B cell (primary cell): ENCODE measurements around the gene CYP2W1. TPM values are rescaled to one million over a fixed set of nuclear protein-coding genes. Genes with fewer than 3 reads are reported as not detected.

Experiments used
- ATAC-seq: fragments of 200-7000 bp; cut with Tn5 transposase; one replicate; pipeline ENCODE4 v1.10.0; 2021; ENCODE audit warnings: low read depth, mild to moderate bottlenecking, moderate number of reproducible peaks, moderate library complexity
- CTCF ChIA-PET: fragments of 350-600 bp; sonication (Branson Sonifier 250); formaldehyde crosslinking; loops from one replicate; lab custom pipeline; 2021; ENCODE audit warnings: antibody characterized with exemption, inconsistent platforms; lab: Charles Lee
- POLR2A ChIA-PET: fragments of 350-600 bp; sonication (Branson Sonifier 250); formaldehyde crosslinking; loops from one replicate; lab custom pipeline; 2021; ENCODE audit warnings: antibody characterized with exemption; lab: Charles Lee
- DNase-seq: peaks from one replicate; pipeline ENCODE4 v3.0.0; 2013
- H2AFZ ChIP-seq: 2 replicates; pipeline ENCODE4 v1.6.1; 2012; ENCODE audit warnings: mild to moderate bottlenecking, low read depth, low read length; ENCODE audit not compliant: insufficient read depth, poor library complexity, severe bottlenecking
- H3K27ac ChIP-seq, 2 donors: 1 replicate in 1 of 2; 2 replicates in 1 of 2; pipeline ENCODE4 v1.5.1; 2012 to 2013; ENCODE audit warnings: low read length in 2 of 2, mild to moderate bottlenecking in 2 of 2, moderate library complexity in 1 of 2
- H3K27me3 ChIP-seq, 4 experiments: fragments of 200-600 bp in 1 of 4; sonication (generic) in 1 of 4; replicated peaks in 1 of 4; 1 replicate in 2 of 4; 2 replicates in 2 of 4; pipeline versions ENCODE4 v1.6.1 to v1.7.0; 2013 to 2016; ENCODE audit warnings: low read length in 3 of 4, mild to moderate bottlenecking in 2 of 4, mixed read lengths in 1 of 4, moderate library complexity in 1 of 4; ENCODE audit not compliant: insufficient read depth in 4 of 4, control insufficient read depth in 3 of 4; ENCODE audit errors: control extremely low read depth in 1 of 4
- H3K36me3 ChIP-seq, 2 experiments: replicated peaks in 1 of 2; 1 replicate in 1 of 2; 2 replicates in 1 of 2; pipeline versions ENCODE4 v1.6.1 to v1.7.1; 2013; ENCODE audit warnings: low read length in 1 of 2; ENCODE audit not compliant: insufficient read depth in 2 of 2, control insufficient read depth in 1 of 2; ENCODE audit errors: control extremely low read depth in 1 of 2, extremely low read depth in 1 of 2
- H3K4me1 ChIP-seq, 2 donors: fragments of 200-600 bp in 1 of 2; sonication (generic) in 1 of 2; 1 replicate in 1 of 2; 2 replicates in 1 of 2; pipeline versions ENCODE4 v1.5.1 to v1.6.1; 2013 to 2017; ENCODE audit warnings: low read length in 2 of 2; ENCODE audit not compliant: control insufficient read depth in 2 of 2, insufficient read depth in 2 of 2
- H3K4me2 ChIP-seq: replicated peaks from 2 replicates; pipeline ENCODE3; 2012; ENCODE audit warnings: mild to moderate bottlenecking, low read depth, low read length; ENCODE audit not compliant: poor library complexity, severe bottlenecking
- H3K4me3 ChIP-seq, 5 experiments: fragments of 200-600 bp in 1 of 5; sonication (generic) in 1 of 5; 1 replicate in 3 of 5; 2 replicates in 2 of 5; pipeline versions ENCODE4 v1.5.1 to v1.7.0; 2011 to 2016; ENCODE audit warnings: low read length in 4 of 5, mild to moderate bottlenecking in 4 of 5, low read depth in 2 of 5, control low read depth in 1 of 5, moderate library complexity in 1 of 5; ENCODE audit not compliant: insufficient read depth in 1 of 5; ENCODE audit errors: control extremely low read depth in 1 of 5, extremely low read depth in 1 of 5
- H3K79me2 ChIP-seq: fragments of 200-600 bp; sonication (generic); one replicate; pipeline ENCODE4 v1.6.0; 2016; ENCODE audit warnings: low read length; ENCODE audit not compliant: control insufficient read depth, insufficient read depth
- H3K9ac ChIP-seq: fragments of 200-600 bp; sonication (generic); 2 replicates; pipeline ENCODE4 v1.6.1; 2017; ENCODE audit warnings: mild to moderate bottlenecking, low read length, moderate library complexity
- H3K9me3 ChIP-seq, 3 donors: one replicate each; pipeline versions ENCODE4 v1.6.1 to v1.7.1; 2013; ENCODE audit warnings: low read length in 2 of 3; ENCODE audit not compliant: control insufficient read depth in 2 of 3, insufficient read depth in 1 of 3; ENCODE audit errors: control extremely low read depth in 1 of 3
- H4K20me1 ChIP-seq: 2 replicates; pipeline ENCODE4 v1.6.0; 2012; ENCODE audit warnings: mild to moderate bottlenecking, low read length; ENCODE audit not compliant: insufficient read depth, control insufficient read depth, poor library complexity, severe bottlenecking
- H3K27ac Mint-ChIP-seq: one replicate; pipeline ENCODE4 v1.8.0; 2021; ENCODE audit warnings: mixed read lengths
- H3K27me3 Mint-ChIP-seq: one replicate; pipeline ENCODE4 v1.8.0; 2021; ENCODE audit warnings: mixed read lengths
- H3K4me1 Mint-ChIP-seq: one replicate; pipeline ENCODE4 v1.8.0; 2021; ENCODE audit warnings: mixed read lengths
- H3K4me3 Mint-ChIP-seq: one replicate; pipeline ENCODE4 v1.8.0; 2021; ENCODE audit warnings: mixed read lengths
- H3K9me3 Mint-ChIP-seq: one replicate; pipeline ENCODE4 v1.8.0; 2022; ENCODE audit warnings: mixed read lengths; ENCODE audit not compliant: insufficient read depth
- EZH2 ChIP-seq: IDR thresholded peaks from 2 replicates; pipeline ENCODE4 v1.6.1; 2012; ENCODE audit warnings: borderline replicate concordance, low read depth, mild to moderate bottlenecking, moderate library complexity, low read length; ENCODE audit not compliant: insufficient read depth, poor library complexity, severe bottlenecking
- WGBS: methylation state at CpG from one replicate; pipeline ENCODE4 v1.1.5; 2013; ENCODE audit warnings: missing lambda C conversion rate; ENCODE audit not compliant: insufficient coverage; 5-methylcytosine and 5-hydroxymethylcytosine counted together
- intact Hi-C: fragments of 100-400 bp; cut with micrococcal nuclease; formaldehyde crosslinking; loops from one replicate; pipeline ENCODE4 v1.10.0; 2022
- polyA plus RNA-seq: library from polyadenylated mRNA; depleted of rRNA; stranded (reverse); fragments of >200 nt; gene quantifications from 2 replicates; pipeline ENCODE4 v1.2.3, GENCODE V29; 2012
- total RNA-seq, 2 donors: library from RNA; stranded (reverse); fragments of 120-200 nt in 1 of 2; gene quantifications; 1 replicate in 1 of 2; 2 replicates in 1 of 2; pipeline versions ENCODE4 v1.2.3 to v1.2.4, GENCODE V29; 2013 to 2022
- TF ChIP-seq, protein P1 (sequence below): fragments of 200-600 bp; IDR thresholded peaks from one replicate; pipeline ENCODE4 v1.8.0; 2022; ENCODE audit warnings: antibody characterized with exemption, mild to moderate bottlenecking

Gene CYP2W1
- total and polyA plus RNA-seq, 2 donors (not counting 1 experiment from before 2014, with no cell fraction given): not detected

DNA sequence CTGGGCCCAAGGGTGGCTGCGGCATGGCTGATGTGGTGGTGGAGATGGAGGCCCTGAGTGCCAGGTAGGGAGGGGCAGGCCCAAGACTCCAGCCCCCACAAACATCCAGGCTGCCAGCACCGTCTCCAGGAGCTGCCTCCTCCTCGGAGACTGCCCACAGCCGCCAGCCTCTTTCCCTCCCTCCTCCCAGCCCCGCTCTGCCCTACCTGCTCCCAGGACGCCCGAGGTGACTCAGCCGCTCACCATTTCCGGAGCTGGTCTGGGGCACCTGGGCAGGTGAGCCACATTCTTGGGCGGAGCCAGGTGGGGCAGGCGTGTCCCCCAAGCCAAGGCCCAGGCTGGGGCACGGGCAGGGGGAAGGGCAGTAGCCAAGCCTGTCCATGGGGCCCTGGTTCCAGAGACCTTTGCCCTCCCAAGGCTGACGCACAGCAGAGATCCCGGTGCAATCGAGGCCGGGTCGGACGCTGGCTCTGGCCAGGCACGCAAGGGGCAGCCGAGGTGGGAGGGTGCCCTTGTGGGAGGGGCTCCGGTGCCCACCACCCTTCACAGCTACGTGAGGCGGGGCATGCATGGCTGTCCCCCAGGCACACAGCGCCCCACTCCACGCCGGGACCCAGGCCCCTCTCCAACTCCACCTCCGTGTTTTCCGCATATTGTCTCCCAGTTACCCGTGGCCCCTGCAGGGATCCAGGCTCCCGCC, 37.3 kb upstream of the CYP2W1 start:
- peaks cover 5% of the 10 kb centered on the region for H3K27me3 Mint-ChIP-seq
- TF ChIP-seq, protein P1, sequence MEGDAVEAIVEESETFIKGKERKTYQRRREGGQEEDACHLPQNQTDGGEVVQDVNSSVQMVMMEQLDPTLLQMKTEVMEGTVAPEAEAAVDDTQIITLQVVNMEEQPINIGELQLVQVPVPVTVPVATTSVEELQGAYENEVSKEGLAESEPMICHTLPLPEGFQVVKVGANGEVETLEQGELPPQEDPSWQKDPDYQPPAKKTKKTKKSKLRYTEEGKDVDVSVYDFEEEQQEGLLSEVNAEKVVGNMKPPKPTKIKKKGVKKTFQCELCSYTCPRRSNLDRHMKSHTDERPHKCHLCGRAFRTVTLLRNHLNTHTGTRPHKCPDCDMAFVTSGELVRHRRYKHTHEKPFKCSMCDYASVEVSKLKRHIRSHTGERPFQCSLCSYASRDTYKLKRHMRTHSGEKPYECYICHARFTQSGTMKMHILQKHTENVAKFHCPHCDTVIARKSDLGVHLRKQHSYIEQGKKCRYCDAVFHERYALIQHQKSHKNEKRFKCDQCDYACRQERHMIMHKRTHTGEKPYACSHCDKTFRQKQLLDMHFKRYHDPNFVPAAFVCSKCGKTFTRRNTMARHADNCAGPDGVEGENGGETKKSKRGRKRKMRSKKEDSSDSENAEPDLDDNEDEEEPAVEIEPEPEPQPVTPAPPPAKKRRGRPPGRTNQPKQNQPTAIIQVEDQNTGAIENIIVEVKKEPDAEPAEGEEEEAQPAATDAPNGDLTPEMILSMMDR: no peak
- TF ChIP-seq EZH2: no peak
- peaks cover 2% of the 10 kb centered on the region for H3K9me3 Mint-ChIP-seq
- H3K27ac ChIP-seq: no peak overlapping the region
- no peak overlapping the region for H3K4me3 Mint-ChIP-seq
- H2AFZ ChIP-seq: no peak overlapping the region
- no peak overlapping the region for H3K27ac Mint-ChIP-seq
- DNase-seq (no peak), ATAC-seq (no peak)
- 92% methylated on average over 29 of the region's 30 CpGs for WGBS
- ChIA-PET POLR2A (no interaction called here), CTCF (interaction anchor here (1.1 kb wide), 1 partner anchor 9 kb away, joined by 3 read pairs; the partner anchor contains the start of gene ADAP1)
- H3K9me3 ChIP-seq: peaks cover 0 to 2% (median 0%) of the 10 kb centered on the region in 3 donors
- no peak overlapping the region for H3K4me2 ChIP-seq
- H4K20me1 ChIP-seq: no peaks in the 10 kb centered on the region
- H3K36me3 ChIP-seq: no peaks in the 10 kb centered on the region
- H3K9ac ChIP-seq: no peak overlapping the region
- H3K4me1 ChIP-seq: peaks cover 0 to 16% of the 10 kb centered on the region in 2 donors
- intact Hi-C loops: no loop called here
- no peaks in the 10 kb centered on the region for H3K27me3 ChIP-seq
- no peaks in the 10 kb centered on the region for H3K79me2 ChIP-seq
- peaks cover 15% of the 10 kb centered on the region for H3K4me1 Mint-ChIP-seq
- H3K4me3 ChIP-seq: no peak overlapping the region

GRCh38 chr7:946256-946996, 36.6 kb upstream of the CYP2W1 start:
- Mint-ChIP-seq H3K9me3 (no peaks in the 10 kb centered on the region), H3K4me1 (peaks cover 15% of the 10 kb centered on the region), H3K4me3 (no peak overlapping the region), H3K27me3 (peaks cover 5% of the 10 kb centered on the region), H3K27ac (no peak overlapping the region)
- Histone ChIP-seq H3K27me3 (no peaks in the 10 kb centered on the region), H3K27ac (no peak overlapping the region), H3K9ac (no peak overlapping the region), H3K4me2 (no peak overlapping the region), H2AFZ (no peak overlapping the region), H3K79me2 (no peaks in the 10 kb centered on the region), H3K9me3 (no peaks in the 10 kb centered on the region), H4K20me1 (no peaks in the 10 kb centered on the region), H3K4me1 (peaks cover 0 to 17% of the 10 kb centered on the region in 2 donors), H3K4me3 (no peak overlapping the region), H3K36me3 (no peaks in the 10 kb centered on the region)
- ATAC-seq: no peak
- CTCF ChIA-PET: no interaction called here
- DNase-seq: no peak
- 93% methylated on average over 18 of the region's 29 CpGs for WGBS
- intact Hi-C loops: no loop called here
- TF ChIP-seq, protein P1: no peak
- TF ChIP-seq EZH2: no peak
- POLR2A ChIA-PET: no interaction called here
